ENCODE data around the gene EIF4H. TPM values are rescaled to one million over a fixed set of nuclear protein-coding genes. Genes with fewer than 3 reads are reported as not detected.

Gene EIF4H
- total RNA-seq (100 to 1,000 TPM; 223 to 327 (median 284) TPM), polyA plus RNA-seq (100 to 1,000 TPM; 196 to 263 (median 221) TPM)
- long read RNA-seq, donor 1, transcript EIF4H-202 (6 exons, 2,503 nt): major isoform, 405 of 491 reads
- long read RNA-seq, donor 1, partial matches to known transcripts: 74 of 491 reads
- long read RNA-seq, donor 1, other reads (novel, unspliced or antisense): 8 of 491 reads
- long read RNA-seq, donor 2, transcript EIF4H-202 (6 exons, 2,503 nt): major isoform, 660 of 821 reads
- long read RNA-seq, donor 2, transcript EIF4H-201 (7 exons, 2,679 nt): minor isoform, 11 of 821 reads
- long read RNA-seq, donor 2, partial matches to known transcripts: 20 of 821 reads
- long read RNA-seq, donor 2, other reads (novel, unspliced or antisense): 129 of 821 reads

DNA sequence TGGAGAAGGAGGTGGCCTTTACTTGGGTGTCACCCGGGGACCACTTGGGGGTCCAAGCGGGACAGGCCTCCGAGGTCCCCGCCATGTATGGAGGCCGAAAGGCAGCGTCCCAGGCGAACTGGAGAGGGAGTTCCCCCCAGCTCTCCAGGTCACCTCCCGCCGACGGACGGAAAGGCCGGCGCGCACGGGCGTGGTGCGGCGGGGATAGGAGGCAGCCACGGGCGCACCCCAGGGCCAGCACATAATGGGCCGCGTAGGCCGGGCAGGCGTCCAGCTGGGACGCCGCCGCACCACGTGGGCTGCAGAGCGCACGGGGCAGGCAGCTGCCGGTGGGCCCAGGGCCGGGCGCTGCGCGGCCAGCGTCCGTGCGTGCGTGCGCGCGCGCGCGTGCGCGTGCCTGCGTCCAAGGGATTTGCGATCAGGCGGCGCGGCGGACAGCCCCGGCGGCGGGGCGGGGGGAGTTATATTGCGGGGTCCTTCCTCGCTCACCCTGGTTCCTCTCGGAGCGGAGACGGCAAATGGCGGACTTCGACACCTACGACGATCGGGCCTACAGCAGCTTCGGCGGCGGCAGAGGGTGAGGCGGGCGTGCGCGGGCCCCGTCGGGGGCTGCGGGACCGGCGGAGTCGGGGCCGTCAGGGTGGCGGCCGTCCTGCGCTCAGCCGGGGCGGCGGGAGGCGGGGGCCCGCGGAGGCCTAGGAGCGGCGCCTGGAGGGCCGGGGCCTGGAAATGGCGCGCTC is at the start of gene EIF4H:
Gene EIF4H (plus strand): TSS at position 491 of the 740 bp plus-strand sequence. CDS start 28 bp downstream, at position 519.
- intact Hi-C loops (cut with DNase I): loop anchor here (5.0 kb wide), 2 partner anchors 67 to 107 kb away; no protein-coding TSS in a partner anchor
- H3K27ac ChIP-seq: peak within 1 kb of the TSS; percentile 97
- DNase-seq: peak; percentile 97 to 98
- peak; percentile 95 to 97 (median 96) for ATAC-seq
- no peaks in the 10 kb centered on the region for H3K27me3 ChIP-seq (ENCODE audit: insufficient read depth in 3 of 3, low read length in 2 of 3)
- H3K36me3 ChIP-seq (ENCODE audit: insufficient read depth in 1 of 2, low read depth in 1 of 2): peaks cover 0 to 19% of the 10 kb centered on the region in 2 donors
- H3K4me1 ChIP-seq: peaks cover 44% of the 10 kb centered on the region
- no peaks in the 10 kb centered on the region for H3K9me3 ChIP-seq
- H3K4me3 ChIP-seq: peak within 1 kb of the TSS; percentile 96
- TF ChIP-seq, protein P1, sequence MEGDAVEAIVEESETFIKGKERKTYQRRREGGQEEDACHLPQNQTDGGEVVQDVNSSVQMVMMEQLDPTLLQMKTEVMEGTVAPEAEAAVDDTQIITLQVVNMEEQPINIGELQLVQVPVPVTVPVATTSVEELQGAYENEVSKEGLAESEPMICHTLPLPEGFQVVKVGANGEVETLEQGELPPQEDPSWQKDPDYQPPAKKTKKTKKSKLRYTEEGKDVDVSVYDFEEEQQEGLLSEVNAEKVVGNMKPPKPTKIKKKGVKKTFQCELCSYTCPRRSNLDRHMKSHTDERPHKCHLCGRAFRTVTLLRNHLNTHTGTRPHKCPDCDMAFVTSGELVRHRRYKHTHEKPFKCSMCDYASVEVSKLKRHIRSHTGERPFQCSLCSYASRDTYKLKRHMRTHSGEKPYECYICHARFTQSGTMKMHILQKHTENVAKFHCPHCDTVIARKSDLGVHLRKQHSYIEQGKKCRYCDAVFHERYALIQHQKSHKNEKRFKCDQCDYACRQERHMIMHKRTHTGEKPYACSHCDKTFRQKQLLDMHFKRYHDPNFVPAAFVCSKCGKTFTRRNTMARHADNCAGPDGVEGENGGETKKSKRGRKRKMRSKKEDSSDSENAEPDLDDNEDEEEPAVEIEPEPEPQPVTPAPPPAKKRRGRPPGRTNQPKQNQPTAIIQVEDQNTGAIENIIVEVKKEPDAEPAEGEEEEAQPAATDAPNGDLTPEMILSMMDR (IDR thresholded peaks at IDR 0.05): no peak
- WGBS, 3 donors: 0 to 1% (median 0%) methylated on average over 48 to 95 of the region's 95 CpGs

DNA sequence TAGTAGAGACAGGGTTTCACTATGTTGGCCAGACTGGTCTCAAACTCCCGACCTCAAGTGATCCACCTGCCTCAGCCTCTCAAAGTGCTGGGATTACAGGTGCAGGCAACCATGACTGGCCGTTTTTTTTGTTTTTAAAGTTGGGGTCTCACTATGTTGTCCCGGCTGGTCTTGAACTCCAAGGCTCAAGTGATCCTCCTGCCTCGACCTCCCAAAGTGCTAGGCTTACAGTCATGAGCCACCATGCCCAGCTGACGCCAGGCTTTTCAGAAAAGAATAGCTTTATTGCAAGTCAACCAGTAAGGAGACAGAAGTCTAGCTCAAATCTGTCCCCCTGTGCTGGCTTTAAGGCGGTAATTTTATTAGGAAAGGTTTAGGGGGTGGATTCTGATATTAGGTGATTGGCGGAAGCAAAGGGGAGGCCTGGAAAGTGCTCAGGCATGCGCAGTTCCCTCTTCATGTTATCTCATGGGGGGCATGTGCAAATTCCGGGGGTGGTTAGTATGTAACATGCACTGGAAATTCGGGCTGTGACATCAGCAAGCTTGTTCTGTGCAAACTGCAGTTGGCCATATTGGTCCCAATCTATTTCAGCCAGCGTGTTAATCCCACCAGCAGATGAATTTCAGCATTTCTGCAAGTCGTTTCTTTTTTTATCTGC is 47.8 kb upstream of the EIF4H start:
- no peak for DNase-seq
- Histone ChIP-seq H3K9me3 (no peaks in the 10 kb centered on the region), H3K27me3 (ENCODE audit: insufficient read depth in 3 of 3, low read length in 2 of 3) (no peaks in the 10 kb centered on the region), H3K4me3 (no peak overlapping the region), H3K4me1 (no peaks in the 10 kb centered on the region), H3K27ac (no peak overlapping the region), H3K36me3 (ENCODE audit: insufficient read depth in 1 of 2, low read depth in 1 of 2) (peaks cover 0 to 14% of the 10 kb centered on the region in 2 donors)
- TF ChIP-seq, protein P1 (IDR thresholded peaks at IDR 0.05): no peak
- WGBS, 3 donors: 61 to 79% (median 72%) methylated on average over 12 of the region's 12 CpGs
- no peak for ATAC-seq
- intact Hi-C loops (cut with DNase I): loop anchor here in 1 of 2 donors (10.0 kb wide), 1 partner anchor 88 kb away; the partner anchor contains the start of gene LAT2

DNA sequence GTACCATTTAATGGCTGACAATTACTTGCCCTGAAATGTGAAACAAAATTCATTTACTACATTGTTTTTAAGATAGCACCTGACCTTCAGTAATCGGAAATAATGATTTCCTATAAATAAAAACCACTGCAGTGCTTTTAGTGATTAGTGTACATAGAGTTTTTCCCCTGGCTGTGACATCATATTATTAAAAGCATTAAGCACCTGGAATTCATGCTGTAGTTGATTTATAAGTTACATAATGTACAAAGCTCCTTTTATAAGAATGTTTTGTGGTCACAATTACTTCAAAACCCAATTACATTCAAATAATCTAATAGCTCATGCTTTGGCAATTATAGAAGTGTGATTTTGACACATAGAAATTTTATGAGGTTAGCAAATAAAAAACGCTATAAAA is 44.3 kb upstream of the EIF4H start:
- Histone ChIP-seq H3K4me1 (no peaks in the 10 kb centered on the region), H3K27ac (no peak overlapping the region), H3K9me3 (no peaks in the 10 kb centered on the region), H3K36me3 (ENCODE audit: insufficient read depth in 1 of 2, low read depth in 1 of 2) (no peaks in the 10 kb centered on the region), H3K27me3 (ENCODE audit: insufficient read depth in 3 of 3, low read length in 2 of 3) (no peaks in the 10 kb centered on the region), H3K4me3 (no peak overlapping the region)
- 50 to 65% (median 54%) methylated on average over 2 of the region's 2 CpGs for WGBS, 3 donors
- TF ChIP-seq, protein P1 (IDR thresholded peaks at IDR 0.05): no peak
- intact Hi-C loops (cut with DNase I): loop anchor here in 1 of 2 donors (10.0 kb wide), 1 partner anchor 85 kb away; the partner anchor contains the start of gene LAT2
- DNase-seq (no peak), ATAC-seq (no peak)

DNA sequence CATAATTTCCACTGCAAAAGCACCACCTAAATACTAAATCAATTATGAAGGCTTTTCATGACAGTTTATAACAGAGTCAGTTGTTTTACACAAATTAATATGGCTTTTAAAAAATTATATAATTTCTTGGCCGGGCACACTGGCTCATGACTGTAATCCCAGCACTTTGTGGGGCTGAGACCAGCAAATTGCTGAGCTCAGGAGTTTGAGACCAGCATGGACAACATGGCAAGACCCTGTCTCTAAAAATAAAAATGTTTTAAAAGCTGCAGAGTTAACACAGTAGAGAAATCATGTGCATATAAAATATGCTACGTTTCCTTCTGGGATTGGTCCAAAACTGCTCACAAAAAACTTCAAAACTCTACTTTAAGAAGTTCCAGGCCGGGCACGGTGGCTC is 43.6 kb upstream of the EIF4H start:
- no peak for ATAC-seq
- no peak overlapping the region for H3K27ac ChIP-seq
- no peaks in the 10 kb centered on the region for H3K9me3 ChIP-seq
- H3K4me1 ChIP-seq: no peaks in the 10 kb centered on the region
- TF ChIP-seq, protein P1 (IDR thresholded peaks at IDR 0.05): no peak
- no peaks in the 10 kb centered on the region for H3K27me3 ChIP-seq (ENCODE audit: insufficient read depth in 3 of 3, low read length in 2 of 3)
- H3K36me3 ChIP-seq (ENCODE audit: insufficient read depth in 1 of 2, low read depth in 1 of 2): no peaks in the 10 kb centered on the region
- intact Hi-C loops (cut with DNase I): no loop called here
- no peak overlapping the region for H3K4me3 ChIP-seq
- DNase-seq: no peak
- WGBS, 3 donors: 48 to 58% (median 51%) methylated on average over 4 of the region's 4 CpGs
